Measurements from ENCODE around the gene GAB3.

GAB3 gene, protein sequence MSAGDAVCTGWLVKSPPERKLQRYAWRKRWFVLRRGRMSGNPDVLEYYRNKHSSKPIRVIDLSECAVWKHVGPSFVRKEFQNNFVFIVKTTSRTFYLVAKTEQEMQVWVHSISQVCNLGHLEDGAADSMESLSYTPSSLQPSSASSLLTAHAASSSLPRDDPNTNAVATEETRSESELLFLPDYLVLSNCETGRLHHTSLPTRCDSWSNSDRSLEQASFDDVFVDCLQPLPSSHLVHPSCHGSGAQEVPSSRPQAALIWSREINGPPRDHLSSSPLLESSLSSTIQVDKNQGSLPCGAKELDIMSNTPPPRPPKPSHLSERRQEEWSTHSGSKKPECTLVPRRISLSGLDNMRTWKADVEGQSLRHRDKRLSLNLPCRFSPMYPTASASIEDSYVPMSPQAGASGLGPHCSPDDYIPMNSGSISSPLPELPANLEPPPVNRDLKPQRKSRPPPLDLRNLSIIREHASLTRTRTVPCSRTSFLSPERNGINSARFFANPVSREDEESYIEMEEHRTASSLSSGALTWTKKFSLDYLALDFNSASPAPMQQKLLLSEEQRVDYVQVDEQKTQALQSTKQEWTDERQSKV

DNA sequence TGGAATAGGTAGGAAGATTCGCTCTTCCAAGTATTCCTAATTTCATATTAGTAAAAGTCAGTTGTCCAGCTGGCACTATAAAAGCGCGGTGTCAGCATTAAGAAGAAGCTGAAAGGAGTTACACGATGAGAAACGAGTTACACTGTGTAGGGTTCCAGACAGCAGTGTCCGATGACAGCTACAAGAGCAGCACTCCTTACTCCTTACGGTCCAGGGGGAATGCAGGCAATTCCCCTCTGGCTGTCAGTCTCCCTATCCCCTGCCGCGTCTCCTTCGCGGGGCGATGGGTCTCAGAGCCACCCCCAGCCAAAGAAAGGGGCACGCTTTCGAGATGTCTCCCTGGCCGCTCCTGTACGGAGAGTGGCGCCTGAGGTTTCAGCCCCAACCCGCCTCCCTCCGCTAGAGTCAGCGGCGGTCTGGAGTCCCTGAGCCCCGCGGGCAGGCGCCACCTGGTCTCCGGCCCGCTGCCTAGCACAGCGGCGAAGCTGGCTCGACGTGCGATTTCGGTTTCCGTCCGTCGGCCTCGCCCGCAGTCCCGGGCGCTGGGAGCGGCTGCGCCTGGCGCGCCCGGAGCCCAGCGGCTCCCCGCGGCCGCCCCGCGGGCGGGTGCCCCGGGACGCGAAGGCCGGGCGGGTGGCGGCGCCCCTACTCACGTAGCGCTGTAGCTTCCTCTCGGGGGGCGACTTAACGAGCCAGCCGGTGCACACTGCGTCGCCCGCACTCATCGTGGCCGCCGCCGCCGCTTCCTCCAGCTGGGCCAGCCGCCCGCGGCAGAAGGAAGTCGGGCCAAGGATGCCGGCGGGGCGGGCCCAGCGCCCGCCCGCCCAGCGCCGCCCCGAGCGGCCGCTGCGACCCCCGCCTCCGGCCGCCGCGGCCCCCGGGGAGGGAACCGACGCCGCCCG, at the start of gene GAB3:
GAB3 (minus strand) TSS at position 777 of the 902 bp plus-strand sequence; CDS start at position 725, 52 bp downstream.
- H3K4me3 ChIP-seq (ENCODE audit: low read length), result peak within 1 kb of the TSS; percentile 19
- TF ChIP-seq, protein P1, sequence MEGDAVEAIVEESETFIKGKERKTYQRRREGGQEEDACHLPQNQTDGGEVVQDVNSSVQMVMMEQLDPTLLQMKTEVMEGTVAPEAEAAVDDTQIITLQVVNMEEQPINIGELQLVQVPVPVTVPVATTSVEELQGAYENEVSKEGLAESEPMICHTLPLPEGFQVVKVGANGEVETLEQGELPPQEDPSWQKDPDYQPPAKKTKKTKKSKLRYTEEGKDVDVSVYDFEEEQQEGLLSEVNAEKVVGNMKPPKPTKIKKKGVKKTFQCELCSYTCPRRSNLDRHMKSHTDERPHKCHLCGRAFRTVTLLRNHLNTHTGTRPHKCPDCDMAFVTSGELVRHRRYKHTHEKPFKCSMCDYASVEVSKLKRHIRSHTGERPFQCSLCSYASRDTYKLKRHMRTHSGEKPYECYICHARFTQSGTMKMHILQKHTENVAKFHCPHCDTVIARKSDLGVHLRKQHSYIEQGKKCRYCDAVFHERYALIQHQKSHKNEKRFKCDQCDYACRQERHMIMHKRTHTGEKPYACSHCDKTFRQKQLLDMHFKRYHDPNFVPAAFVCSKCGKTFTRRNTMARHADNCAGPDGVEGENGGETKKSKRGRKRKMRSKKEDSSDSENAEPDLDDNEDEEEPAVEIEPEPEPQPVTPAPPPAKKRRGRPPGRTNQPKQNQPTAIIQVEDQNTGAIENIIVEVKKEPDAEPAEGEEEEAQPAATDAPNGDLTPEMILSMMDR (IDR thresholded peaks at IDR 0.05; ENCODE audit: insufficient read depth, low read depth, low read length, missing control alignments), result no peak
- no peak for DNase-seq (ENCODE audit: low read depth)

DNA sequence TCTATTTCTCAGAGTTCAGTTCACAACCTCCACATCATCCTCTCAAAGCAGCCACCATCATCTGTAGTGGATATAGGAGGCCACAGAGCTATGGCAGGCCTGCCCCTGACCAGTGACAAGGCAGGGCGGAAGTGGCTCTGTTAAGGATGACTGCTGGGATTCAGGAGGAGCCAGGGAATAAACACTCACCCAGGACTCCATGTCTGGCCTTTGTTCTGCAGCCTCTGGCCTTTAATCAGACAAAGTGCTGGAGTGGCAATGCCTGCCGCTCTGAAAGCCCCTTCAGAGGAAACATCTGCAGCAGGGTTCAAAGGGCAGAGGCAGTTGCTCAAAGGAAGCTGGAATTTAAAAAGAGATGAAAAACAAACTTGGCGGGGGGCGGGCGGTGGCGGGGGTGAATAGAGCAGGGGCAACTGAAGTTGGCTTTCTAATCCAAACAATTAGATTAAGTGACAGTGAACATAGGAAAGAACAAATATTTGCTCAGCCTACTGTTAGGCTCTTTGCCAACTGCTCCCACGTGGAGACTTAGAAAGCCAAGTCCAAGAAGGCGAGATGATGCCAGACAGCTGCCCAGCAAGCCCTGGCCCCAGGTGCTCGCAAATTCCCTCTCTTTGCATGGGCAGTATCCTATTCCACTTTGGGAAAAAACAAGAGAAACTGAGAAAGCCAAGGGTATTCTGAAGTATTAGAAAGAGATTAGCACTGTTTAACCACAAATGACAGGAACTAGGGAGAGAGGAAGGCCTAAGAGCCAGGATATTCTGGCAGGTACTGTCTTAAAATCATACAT, 48.9 kb upstream of the GAB3 start:
- TF ChIP-seq, protein P1 (IDR thresholded peaks at IDR 0.05; ENCODE audit: insufficient read depth, low read depth, low read length, missing control alignments), result no peak
- H3K4me3 ChIP-seq (ENCODE audit: low read length), result no peak overlapping the region
- DNase-seq (ENCODE audit: low read depth), result no peak

DNA sequence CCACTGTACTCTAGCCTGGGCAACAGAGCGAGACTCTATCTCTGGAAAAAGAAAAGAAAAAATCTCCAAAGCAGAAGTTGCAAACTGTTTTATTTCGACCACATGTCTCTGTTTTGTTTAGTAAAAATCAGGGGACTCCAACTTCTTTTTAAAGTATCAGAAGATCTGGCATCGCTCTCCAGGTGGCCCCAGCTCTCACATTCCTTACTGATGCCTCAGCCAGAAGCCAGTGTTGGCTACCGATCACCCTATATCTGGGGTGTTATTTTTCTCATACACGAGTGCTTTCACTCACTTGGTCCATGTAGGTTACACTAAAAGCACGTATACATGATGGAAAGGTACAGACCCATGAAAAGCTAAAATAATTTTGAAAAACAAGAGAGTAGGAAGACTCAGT, 46.1 kb upstream of the GAB3 start:
- DNase-seq (ENCODE audit: low read depth), result no peak
- no peak overlapping the region for H3K4me3 ChIP-seq (ENCODE audit: low read length)

DNA sequence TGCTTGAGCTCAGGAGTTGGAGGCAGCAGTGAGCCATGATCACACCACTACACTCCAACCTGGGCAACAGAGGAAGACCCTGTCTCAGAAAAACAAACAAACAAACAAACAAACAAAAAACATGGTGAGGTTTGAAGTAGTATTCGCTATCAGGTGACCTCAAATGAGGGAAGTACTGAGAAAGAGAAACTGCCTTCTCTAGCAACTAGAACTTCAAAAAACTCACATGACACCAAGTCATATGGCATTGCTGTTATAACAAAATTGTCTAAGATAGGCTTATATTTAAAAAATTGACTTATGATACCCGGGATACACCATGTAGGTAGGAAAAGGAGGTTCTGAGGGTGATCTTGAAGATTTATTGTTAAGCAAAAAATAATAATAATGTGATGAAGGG, 44.1 kb upstream of the GAB3 start:
- no peak for DNase-seq (ENCODE audit: low read depth)
- TF ChIP-seq, protein P1 (IDR thresholded peaks at IDR 0.05; ENCODE audit: insufficient read depth, low read depth, low read length, missing control alignments), result no peak
- no peak overlapping the region for H3K4me3 ChIP-seq (ENCODE audit: low read length)

More for the DNA sequence above, 46.1 kb upstream of the GAB3 start:
- TF ChIP-seq, protein P1 (IDR thresholded peaks at IDR 0.05; ENCODE audit: insufficient read depth, low read depth, low read length, missing control alignments), result no peak

DNA sequence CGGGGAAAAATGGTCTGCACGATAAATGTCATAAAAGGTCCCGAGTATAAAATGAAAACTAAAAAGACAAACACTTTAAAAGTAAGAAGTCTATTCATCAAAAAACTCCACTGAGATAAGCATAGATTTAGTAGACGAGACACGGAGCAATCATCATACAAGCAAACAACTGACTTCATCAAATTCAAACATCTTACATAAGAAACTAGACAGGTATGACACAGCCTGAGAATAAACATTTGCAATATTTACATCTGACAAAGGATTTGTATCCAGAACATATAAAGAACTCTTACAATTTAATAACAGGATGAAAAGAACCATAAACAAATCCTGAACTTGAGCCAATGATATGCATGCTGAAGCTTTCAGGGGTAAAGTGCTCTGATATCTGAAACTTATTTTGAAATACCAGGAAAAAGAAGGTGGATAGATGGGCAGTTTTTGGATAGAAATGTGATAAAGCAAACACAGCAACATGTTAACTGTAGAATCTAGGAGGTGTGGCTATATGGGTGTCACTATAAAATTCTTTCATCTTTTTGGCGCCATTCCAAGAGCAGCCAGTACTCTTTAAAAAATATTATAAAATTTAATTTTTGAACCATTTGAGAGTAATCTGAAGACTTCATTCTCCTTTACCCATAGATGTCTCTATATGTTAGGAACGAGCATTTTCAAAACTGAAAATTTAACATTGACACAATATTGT, 42.4 kb upstream of the GAB3 start:
- no peak overlapping the region for H3K4me3 ChIP-seq (ENCODE audit: low read length)
- no peak for DNase-seq (ENCODE audit: low read depth)
- TF ChIP-seq, protein P1 (IDR thresholded peaks at IDR 0.05; ENCODE audit: insufficient read depth, low read depth, low read length, missing control alignments), result no peak

DNA sequence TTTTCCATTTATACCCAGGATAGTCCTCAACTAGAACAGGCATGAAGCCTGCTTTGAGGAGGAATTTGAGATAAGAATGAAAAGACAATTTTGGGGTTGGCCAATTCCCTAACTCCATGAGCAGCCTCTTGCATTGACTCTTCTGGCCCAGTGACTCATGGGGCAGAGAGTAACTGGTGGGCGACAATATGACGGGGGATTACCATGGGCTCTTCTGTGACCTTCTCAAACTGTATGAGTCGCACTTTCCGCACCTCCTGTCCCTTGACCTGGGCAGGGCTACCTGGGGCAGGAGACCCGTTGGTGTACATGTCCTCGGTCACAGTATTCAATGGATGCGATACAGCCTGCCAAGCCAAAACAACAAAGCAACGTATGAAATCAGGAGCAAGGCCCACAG, 41.1 kb upstream of the GAB3 start:
- TF ChIP-seq, protein P1 (IDR thresholded peaks at IDR 0.05; ENCODE audit: insufficient read depth, low read depth, low read length, missing control alignments), result no peak
- no peak for DNase-seq (ENCODE audit: low read depth)
- H3K4me3 ChIP-seq (ENCODE audit: low read length), result no peak overlapping the region

All from epithelial cell of esophagus (primary cell).